IgD-negative memory B cell (primary cell): ENCODE results near the gene ADCY5. TPM values are rescaled to one million over a fixed set of nuclear protein-coding genes. Genes with fewer than 3 reads are reported as not detected.
A peak's percentile ranks its signal among the peaks of the same experiment; 100 is the strongest.

Experiments
- H3K27ac Mint-ChIP-seq, 3 donors: one replicate each; pipeline ENCODE4 v1.8.0; 2020 to 2022; ENCODE audit warnings: mild to moderate bottlenecking in 3 of 3, mixed read lengths in 3 of 3, moderate library complexity in 1 of 3
- H3K27me3 Mint-ChIP-seq: one replicate; pipeline ENCODE4 v1.8.0; 2021; ENCODE audit warnings: mixed read lengths
- H3K36me3 Mint-ChIP-seq: one replicate; pipeline ENCODE4 v1.8.0; 2020; ENCODE audit warnings: mild to moderate bottlenecking, mixed read lengths
- H3K4me1 Mint-ChIP-seq, 3 donors: one replicate each; pipeline ENCODE4 v1.8.0; 2020 to 2022; ENCODE audit warnings: mixed read lengths in 3 of 3, mild to moderate bottlenecking in 1 of 3
- H3K4me3 Mint-ChIP-seq, 4 donors: one replicate each; pipeline ENCODE4 v1.8.0; 2020 to 2022; ENCODE audit warnings: mild to moderate bottlenecking in 4 of 4, mixed read lengths in 4 of 4, moderate library complexity in 3 of 4
- H3K9me3 Mint-ChIP-seq, 3 donors: one replicate each; pipeline ENCODE4 v1.8.0; 2020 to 2021; ENCODE audit warnings: mixed read lengths in 3 of 3, mild to moderate bottlenecking in 1 of 3
- polyA plus RNA-seq: library from polyadenylated mRNA; unstranded; fragments of 300-500 nt; fragmentation: Illumina TruSeq; gene quantifications from one replicate; pipeline ENCODE4 v1.2.3, GENCODE V29; 2021

The ADCY5 gene
- polyA plus RNA-seq, 1 donor from 2014 or later, result not detected

DNA sequence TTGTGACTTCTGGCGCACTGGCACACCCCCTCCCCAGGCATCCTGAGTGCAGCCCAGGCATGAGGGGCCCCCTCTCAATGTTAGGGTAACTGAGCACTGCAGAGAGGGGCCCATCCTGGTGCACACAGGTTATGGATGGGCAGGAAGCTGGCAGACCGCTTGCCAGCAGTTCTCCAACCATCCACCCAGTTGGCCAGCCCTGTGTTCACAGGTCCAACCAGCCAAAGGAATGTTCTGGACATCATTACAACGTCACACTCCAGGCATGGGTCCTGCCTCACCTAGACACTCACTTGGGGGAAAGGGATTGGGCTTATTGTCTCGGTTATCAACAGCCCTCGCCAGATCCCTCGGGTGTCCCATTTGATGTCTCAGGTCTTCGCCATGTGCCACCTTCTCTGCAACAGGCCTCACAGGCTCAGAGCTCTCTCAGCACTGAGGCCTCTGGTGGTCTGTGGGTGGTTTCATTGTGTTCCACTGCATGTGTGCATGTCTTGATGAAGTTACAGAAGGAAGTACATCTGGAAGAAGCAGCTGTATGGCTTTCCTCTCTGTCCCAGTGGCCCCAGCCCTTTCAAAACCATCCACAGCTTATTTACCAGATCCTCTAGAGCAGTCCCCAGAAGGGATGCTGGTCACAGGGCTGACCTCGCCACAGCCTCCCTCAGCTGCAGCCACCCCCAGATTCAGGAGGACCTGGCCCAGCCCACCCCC lies 23.7 kb downstream of the ADCY5 start:
- Mint-ChIP-seq H3K9me3 (no peaks in the 10 kb centered on the region), H3K27ac (no peak overlapping the region), H3K27me3 (peaks cover 6% of the 10 kb centered on the region), H3K4me3 (no peak overlapping the region), H3K4me1 (no peaks in the 10 kb centered on the region), H3K36me3 (no peaks in the 10 kb centered on the region)

DNA sequence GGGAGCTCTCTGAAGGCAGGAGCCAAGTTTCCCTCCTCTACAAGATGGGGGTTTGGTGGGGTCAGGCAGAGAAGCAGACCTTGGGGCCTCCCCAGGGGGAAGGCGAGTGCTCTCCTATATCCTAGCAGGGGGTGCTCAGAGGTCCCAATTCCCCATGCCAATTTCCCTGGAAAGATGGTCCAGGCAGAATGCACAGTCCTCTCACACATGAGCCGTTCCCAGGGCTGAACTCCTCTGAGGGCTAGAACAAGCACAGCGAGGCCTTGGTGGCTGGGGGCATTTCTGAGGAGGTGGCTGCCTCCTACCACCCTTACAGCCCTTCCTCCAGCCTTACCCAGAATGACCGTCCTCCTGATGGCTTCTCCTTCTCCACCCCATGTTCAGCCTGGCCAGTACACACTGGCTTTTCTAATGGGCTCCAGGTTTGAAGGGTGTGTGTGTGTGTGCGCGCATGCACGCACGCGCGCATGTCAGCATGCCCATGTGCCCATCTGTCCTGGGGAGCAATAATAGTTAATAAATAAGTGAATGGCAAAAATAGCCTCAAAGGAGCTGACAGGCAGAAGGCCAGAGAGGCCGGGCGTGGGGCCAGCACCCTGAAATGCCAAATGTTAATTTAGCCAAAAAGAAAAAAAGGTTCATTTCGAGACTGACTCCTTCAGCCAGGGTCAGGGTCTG lies 24.4 kb downstream of the ADCY5 start:
- Mint-ChIP-seq H3K4me3 (no peak overlapping the region), H3K36me3 (no peaks in the 10 kb centered on the region), H3K9me3 (no peaks in the 10 kb centered on the region), H3K4me1 (no peaks in the 10 kb centered on the region), H3K27me3 (peaks cover 3% of the 10 kb centered on the region), H3K27ac (no peak overlapping the region)

DNA sequence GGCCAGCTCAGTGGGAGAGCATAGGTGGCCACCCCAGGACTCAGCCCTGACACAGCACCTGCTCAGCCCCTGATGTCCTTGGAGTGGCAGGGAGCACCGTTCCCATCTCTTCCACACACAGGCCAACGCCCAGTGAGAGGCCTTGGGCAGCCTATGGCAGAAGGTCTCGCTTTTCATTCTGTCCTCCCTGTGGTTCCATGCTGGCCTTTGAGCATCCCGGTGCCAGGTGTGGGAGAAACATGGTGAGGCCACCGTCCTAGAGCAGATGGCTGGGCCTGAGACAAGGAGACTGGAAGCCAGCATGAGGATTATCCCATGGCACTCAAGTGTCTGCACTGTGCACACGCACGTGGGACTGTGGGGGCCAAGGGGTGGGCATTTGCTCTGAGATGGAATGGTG lies 25.1 kb downstream of the ADCY5 start:
- H3K9me3 Mint-ChIP-seq, result no peaks in the 10 kb centered on the region
- H3K27ac Mint-ChIP-seq, result no peak overlapping the region
- H3K27me3 Mint-ChIP-seq, result peaks cover 3% of the 10 kb centered on the region
- peaks cover 0 to 3% (median 0%) of the 10 kb centered on the region in 3 donors for H3K4me1 Mint-ChIP-seq
- no peaks in the 10 kb centered on the region for H3K36me3 Mint-ChIP-seq
- no peak overlapping the region for H3K4me3 Mint-ChIP-seq

DNA sequence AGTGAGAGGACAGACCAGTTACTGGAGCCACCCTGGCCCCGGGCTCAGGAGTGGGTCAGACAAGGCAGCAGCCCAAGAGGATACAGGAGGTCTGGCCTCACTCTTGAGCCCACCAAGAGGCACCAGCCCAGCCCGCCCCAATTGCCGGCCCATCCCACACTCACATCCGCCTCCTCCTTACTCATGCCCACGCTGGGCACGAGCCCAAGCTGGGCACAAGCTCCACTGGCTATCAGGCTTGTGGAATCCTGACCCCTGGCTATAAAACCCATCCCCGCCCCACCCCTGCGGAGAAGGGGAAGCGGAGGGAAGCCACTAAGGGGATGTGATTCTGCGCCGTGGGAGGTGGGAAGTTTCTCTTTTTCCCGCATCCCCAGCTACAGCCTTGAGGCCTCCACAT lies 25.9 kb downstream of the ADCY5 start:
- Mint-ChIP-seq H3K27me3 (peaks cover 3% of the 10 kb centered on the region), H3K4me3 (no peak overlapping the region), H3K4me1 (peaks cover 0 to 3% (median 0%) of the 10 kb centered on the region in 3 donors), H3K9me3 (no peaks in the 10 kb centered on the region), H3K27ac (no peak overlapping the region), H3K36me3 (no peaks in the 10 kb centered on the region)

GRCh38 chr3:123422457-123422856 lies 26.4 kb downstream of the ADCY5 start:
- H3K36me3 Mint-ChIP-seq, result no peaks in the 10 kb centered on the region
- H3K4me3 Mint-ChIP-seq, result no peak overlapping the region
- no peak overlapping the region for H3K27ac Mint-ChIP-seq
- no peaks in the 10 kb centered on the region for H3K9me3 Mint-ChIP-seq
- H3K4me1 Mint-ChIP-seq, result peaks cover 0 to 3% (median 0%) of the 10 kb centered on the region in 3 donors
- peaks cover 3% of the 10 kb centered on the region for H3K27me3 Mint-ChIP-seq

GRCh38 chr3:123421353-123422174 lies 27.3 kb downstream of the ADCY5 start:
- H3K4me3 Mint-ChIP-seq, result no peak overlapping the region
- H3K27me3 Mint-ChIP-seq, result peaks cover 3% of the 10 kb centered on the region
- H3K9me3 Mint-ChIP-seq, result no peaks in the 10 kb centered on the region
- H3K27ac Mint-ChIP-seq, result no peak overlapping the region
- H3K36me3 Mint-ChIP-seq, result no peaks in the 10 kb centered on the region
- peaks cover 0 to 3% (median 0%) of the 10 kb centered on the region in 3 donors for H3K4me1 Mint-ChIP-seq

GRCh38 chr3:123420416-123420968 lies 28.4 kb downstream of the ADCY5 start:
- Mint-ChIP-seq H3K4me3 (no peak overlapping the region), H3K36me3 (no peaks in the 10 kb centered on the region)

GRCh38 chr3:123419850-123420297 lies 29.0 kb downstream of the ADCY5 start:
- Mint-ChIP-seq H3K4me1 (peaks cover 0 to 3% (median 0%) of the 10 kb centered on the region in 3 donors), H3K36me3 (no peaks in the 10 kb centered on the region), H3K9me3 (no peaks in the 10 kb centered on the region), H3K4me3 (no peak overlapping the region), H3K27ac (no peak overlapping the region), H3K27me3 (peaks cover 3% of the 10 kb centered on the region)

More at GRCh38 chr3:123420416-123420968, 28.4 kb downstream of the ADCY5 start:
- no peak overlapping the region for H3K27ac Mint-ChIP-seq
- no peaks in the 10 kb centered on the region for H3K9me3 Mint-ChIP-seq
- H3K27me3 Mint-ChIP-seq, result peaks cover 3% of the 10 kb centered on the region
- H3K4me1 Mint-ChIP-seq, result peaks cover 0 to 3% (median 0%) of the 10 kb centered on the region in 3 donors

DNA sequence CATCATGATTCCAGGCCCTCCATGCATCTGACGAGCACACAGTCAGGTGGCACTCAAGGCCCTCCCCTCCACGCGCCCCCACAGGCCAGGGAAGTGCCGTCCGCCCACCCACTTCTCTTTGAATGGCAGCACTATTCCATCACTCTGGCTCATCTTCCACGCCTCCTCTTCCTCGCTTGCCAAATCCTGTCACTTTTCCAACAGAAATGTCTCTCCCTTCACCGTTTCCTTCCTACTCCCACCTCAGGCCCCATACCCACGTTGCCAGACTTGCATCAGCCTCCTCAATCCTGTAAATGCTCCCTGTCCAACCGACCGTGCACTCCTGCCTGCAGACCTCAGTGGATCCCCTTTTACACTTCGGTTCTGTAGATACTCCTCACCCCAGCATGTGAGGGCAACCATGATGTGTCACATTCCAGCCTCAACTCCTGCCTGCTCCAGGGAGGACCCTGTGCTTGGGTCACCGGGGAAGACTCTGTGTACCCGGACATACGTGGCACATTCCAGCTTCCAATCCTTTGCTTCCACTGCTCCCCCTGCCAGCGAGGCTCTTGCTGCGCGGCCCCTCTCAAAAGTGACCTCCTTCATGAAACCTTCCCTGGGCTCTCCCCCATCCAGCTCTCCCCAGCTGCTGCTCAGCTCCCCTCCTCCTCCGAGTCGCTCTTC lies 29.6 kb downstream of the ADCY5 start:
- H3K4me3 Mint-ChIP-seq, result no peak overlapping the region
- H3K36me3 Mint-ChIP-seq, result no peaks in the 10 kb centered on the region
- H3K9me3 Mint-ChIP-seq, result no peaks in the 10 kb centered on the region
- H3K4me1 Mint-ChIP-seq, result peaks cover 0 to 3% (median 0%) of the 10 kb centered on the region in 3 donors
- H3K27ac Mint-ChIP-seq, result no peak overlapping the region
- H3K27me3 Mint-ChIP-seq, result peaks cover 3% of the 10 kb centered on the region

GRCh38 chr3:123416647-123417046 lies 32.2 kb downstream of the ADCY5 start:
- Mint-ChIP-seq H3K4me3 (no peak overlapping the region), H3K27me3 (no peaks in the 10 kb centered on the region), H3K9me3 (no peaks in the 10 kb centered on the region), H3K4me1 (peaks cover 0 to 3% (median 0%) of the 10 kb centered on the region in 3 donors), H3K36me3 (no peaks in the 10 kb centered on the region), H3K27ac (no peak overlapping the region)

DNA sequence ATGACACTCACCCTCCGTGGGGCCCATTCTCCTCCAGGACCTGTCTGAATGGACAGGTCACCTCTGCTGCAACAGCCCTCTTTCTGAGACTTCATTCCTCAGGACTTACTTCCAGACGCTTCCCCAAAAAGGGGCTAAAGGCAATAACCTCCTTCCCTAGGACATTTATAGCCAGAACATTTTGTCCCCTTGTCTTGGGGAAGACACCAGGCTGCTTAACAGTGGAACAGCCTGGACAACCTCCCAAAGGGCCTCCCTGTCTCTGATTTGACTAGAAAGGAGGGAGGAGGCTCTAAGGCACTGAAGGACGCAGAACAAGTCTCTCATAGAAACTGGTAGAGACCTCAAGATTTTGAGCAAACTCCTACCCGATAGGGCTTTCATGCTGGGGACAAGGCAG lies 32.7 kb downstream of the ADCY5 start:
- H3K27ac Mint-ChIP-seq, result no peak overlapping the region

GRCh38 chr3:123414973-123415775 lies 33.7 kb downstream of the ADCY5 start:
- H3K27me3 Mint-ChIP-seq, result no peaks in the 10 kb centered on the region

More for the DNA sequence above, 32.7 kb downstream of the ADCY5 start:
- no peak overlapping the region for H3K4me3 Mint-ChIP-seq
- no peaks in the 10 kb centered on the region for H3K27me3 Mint-ChIP-seq
- H3K4me1 Mint-ChIP-seq, result peaks cover 0 to 3% (median 0%) of the 10 kb centered on the region in 3 donors
- H3K36me3 Mint-ChIP-seq, result no peaks in the 10 kb centered on the region
- no peaks in the 10 kb centered on the region for H3K9me3 Mint-ChIP-seq

GRCh38 chr3:123412811-123413604 lies 35.9 kb downstream of the ADCY5 start:
- Mint-ChIP-seq H3K27ac (peak overlapping the region in 1 of 3 donors; percentile 31), H3K9me3 (no peaks in the 10 kb centered on the region), H3K4me1 (no peaks in the 10 kb centered on the region), H3K4me3 (no peak overlapping the region), H3K36me3 (no peaks in the 10 kb centered on the region), H3K27me3 (no peaks in the 10 kb centered on the region)

More at GRCh38 chr3:123414973-123415775, 33.7 kb downstream of the ADCY5 start:
- Mint-ChIP-seq H3K4me1 (peaks cover 0 to 3% (median 0%) of the 10 kb centered on the region in 3 donors), H3K36me3 (no peaks in the 10 kb centered on the region), H3K4me3 (no peak overlapping the region), H3K9me3 (no peaks in the 10 kb centered on the region), H3K27ac (no peak overlapping the region)
